ENCODE data around the gene PALD1.

Gene PALD1

DNA sequence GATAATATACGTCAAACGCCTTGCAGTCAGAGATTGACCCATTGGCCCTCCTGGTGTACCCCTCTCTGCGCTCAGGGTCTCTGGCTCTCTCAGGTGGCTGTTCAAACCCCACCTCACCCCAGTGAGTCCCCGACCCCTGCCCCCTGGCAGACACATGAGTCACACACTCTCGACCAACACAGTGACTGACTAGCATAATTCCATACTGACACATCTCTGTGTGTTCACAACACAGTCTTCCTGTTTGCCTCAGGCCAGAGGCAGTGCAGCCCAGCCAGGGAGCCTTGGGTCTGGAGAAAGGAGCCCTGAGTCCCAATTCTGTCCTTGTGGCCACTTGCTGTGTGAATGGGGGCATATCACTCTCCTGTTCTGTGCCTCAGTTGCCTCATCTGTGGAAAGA, 40.1 kb downstream of the PALD1 start:
- H3K4me3 ChIP-seq (ENCODE audit: insufficient read depth, low read length, poor library complexity, severe bottlenecking): no peak overlapping the region
- no peaks in the 10 kb centered on the region for H3K9me3 ChIP-seq (ENCODE audit: insufficient read depth, low read length)
- H3F3A ChIP-seq (ENCODE audit: insufficient read depth): peaks cover 8% of the 10 kb centered on the region; the same call in 1 of the 2 replicates
- H3K9me2 ChIP-seq (replicated peaks; ENCODE audit: insufficient read depth, low read length): no peaks in the 10 kb centered on the region
- no peak for TF ChIP-seq EZH2phosphoT487 (conservative IDR thresholded peaks at IDR 0.05; ENCODE audit: low read length)
- TF ChIP-seq, protein P1, sequence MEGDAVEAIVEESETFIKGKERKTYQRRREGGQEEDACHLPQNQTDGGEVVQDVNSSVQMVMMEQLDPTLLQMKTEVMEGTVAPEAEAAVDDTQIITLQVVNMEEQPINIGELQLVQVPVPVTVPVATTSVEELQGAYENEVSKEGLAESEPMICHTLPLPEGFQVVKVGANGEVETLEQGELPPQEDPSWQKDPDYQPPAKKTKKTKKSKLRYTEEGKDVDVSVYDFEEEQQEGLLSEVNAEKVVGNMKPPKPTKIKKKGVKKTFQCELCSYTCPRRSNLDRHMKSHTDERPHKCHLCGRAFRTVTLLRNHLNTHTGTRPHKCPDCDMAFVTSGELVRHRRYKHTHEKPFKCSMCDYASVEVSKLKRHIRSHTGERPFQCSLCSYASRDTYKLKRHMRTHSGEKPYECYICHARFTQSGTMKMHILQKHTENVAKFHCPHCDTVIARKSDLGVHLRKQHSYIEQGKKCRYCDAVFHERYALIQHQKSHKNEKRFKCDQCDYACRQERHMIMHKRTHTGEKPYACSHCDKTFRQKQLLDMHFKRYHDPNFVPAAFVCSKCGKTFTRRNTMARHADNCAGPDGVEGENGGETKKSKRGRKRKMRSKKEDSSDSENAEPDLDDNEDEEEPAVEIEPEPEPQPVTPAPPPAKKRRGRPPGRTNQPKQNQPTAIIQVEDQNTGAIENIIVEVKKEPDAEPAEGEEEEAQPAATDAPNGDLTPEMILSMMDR (IDR thresholded peaks at IDR 0.05; ENCODE audit: insufficient read depth, low read length, poor library complexity, severe bottlenecking): no peak
- H3K36me3 ChIP-seq (ENCODE audit: low read length): no peaks in the 10 kb centered on the region
- no peak overlapping the region for H3K9ac ChIP-seq (ENCODE audit: low read length)
- H3K4me2 ChIP-seq (ENCODE audit: low read depth, low read length, poor library complexity, severe bottlenecking): no peak overlapping the region
- no peak overlapping the region for H2AFZ ChIP-seq (ENCODE audit: low read depth, low read length, severe bottlenecking)
- H3K79me2 ChIP-seq (ENCODE audit: insufficient read depth, low read length): peaks cover 94% of the 10 kb centered on the region
- H3K27ac ChIP-seq (ENCODE audit: low read depth, low read length): no peak overlapping the region
- peaks cover 3% of the 10 kb centered on the region for H4K20me1 ChIP-seq (ENCODE audit: low read depth, low read length)
- H3K27me3 ChIP-seq (ENCODE audit: low read length): no peaks in the 10 kb centered on the region

DNA sequence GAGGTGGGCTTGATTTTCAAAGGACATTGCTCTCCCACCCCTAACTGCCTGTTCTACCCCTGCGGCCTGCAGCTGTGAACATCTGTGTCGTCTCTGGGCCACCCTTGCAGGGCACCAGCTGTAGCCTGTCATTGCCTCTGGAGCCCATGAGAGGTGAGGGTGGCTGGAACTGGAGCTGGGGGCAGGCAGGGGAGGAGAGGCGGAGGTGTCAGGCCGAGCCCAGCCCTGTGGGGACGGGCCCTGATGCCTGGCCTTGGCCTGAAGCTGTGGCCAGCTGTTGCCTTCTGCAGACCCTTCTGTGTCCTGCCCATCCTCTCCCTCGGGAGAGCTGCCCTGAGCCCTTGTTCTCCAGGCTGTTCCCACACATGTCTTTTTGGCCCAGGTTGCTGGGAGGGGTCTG, 44.5 kb downstream of the PALD1 start:
- Histone ChIP-seq H3K9ac (ENCODE audit: low read length) (no peak overlapping the region), H3K27me3 (ENCODE audit: low read length) (no peaks in the 10 kb centered on the region), H3K4me2 (ENCODE audit: low read depth, low read length, poor library complexity, severe bottlenecking) (no peak overlapping the region), H4K20me1 (ENCODE audit: low read depth, low read length) (peaks cover 7% of the 10 kb centered on the region), H3K9me2 (replicated peaks; ENCODE audit: insufficient read depth, low read length) (no peaks in the 10 kb centered on the region), H2AFZ (ENCODE audit: low read depth, low read length, severe bottlenecking) (no peak overlapping the region), H3K79me2 (ENCODE audit: insufficient read depth, low read length) (peaks cover 72% of the 10 kb centered on the region), H3K36me3 (ENCODE audit: low read length) (no peaks in the 10 kb centered on the region), H3F3A (ENCODE audit: insufficient read depth) (no peaks in the 10 kb centered on the region), H3K9me3 (ENCODE audit: insufficient read depth, low read length) (no peaks in the 10 kb centered on the region), H3K27ac (ENCODE audit: low read depth, low read length) (no peak overlapping the region), H3K4me3 (ENCODE audit: insufficient read depth, low read length, poor library complexity, severe bottlenecking) (no peak overlapping the region)
- TF ChIP-seq EZH2phosphoT487 (conservative IDR thresholded peaks at IDR 0.05; ENCODE audit: low read length): no peak
- TF ChIP-seq, protein P1 (IDR thresholded peaks at IDR 0.05; ENCODE audit: insufficient read depth, low read length, poor library complexity, severe bottlenecking): no peak

DNA sequence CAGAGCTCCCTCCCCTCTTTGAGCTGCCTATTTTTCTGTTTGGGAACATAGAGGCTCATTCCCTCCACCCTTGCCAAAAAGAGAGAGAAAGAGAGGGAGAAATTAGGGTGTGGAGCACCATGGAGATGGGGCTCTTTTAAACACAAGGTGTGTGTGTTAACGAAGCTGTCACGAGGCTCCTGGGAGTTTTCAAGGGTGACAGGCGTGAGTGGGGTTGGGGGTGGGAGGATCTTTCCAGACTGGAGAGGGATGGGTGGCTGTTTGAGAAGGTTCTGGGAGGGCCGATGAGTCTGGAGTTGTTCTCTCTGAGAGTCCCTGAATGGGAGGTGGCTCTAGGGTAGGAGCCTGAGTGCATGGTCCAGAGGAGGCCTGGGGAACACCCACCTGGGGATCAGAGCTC, 45.0 kb downstream of the PALD1 start:
- H4K20me1 ChIP-seq (ENCODE audit: low read depth, low read length): peaks cover 7% of the 10 kb centered on the region
- H3K4me3 ChIP-seq (ENCODE audit: insufficient read depth, low read length, poor library complexity, severe bottlenecking): no peak overlapping the region
- no peak overlapping the region for H3K27ac ChIP-seq (ENCODE audit: low read depth, low read length)
- H3K9me2 ChIP-seq (replicated peaks; ENCODE audit: insufficient read depth, low read length): no peaks in the 10 kb centered on the region
- no peak overlapping the region for H2AFZ ChIP-seq (ENCODE audit: low read depth, low read length, severe bottlenecking)
- peaks cover 72% of the 10 kb centered on the region for H3K79me2 ChIP-seq (ENCODE audit: insufficient read depth, low read length)
- H3K36me3 ChIP-seq (ENCODE audit: low read length): no peaks in the 10 kb centered on the region
- no peaks in the 10 kb centered on the region for H3K27me3 ChIP-seq (ENCODE audit: low read length)
- H3K9me3 ChIP-seq (ENCODE audit: insufficient read depth, low read length): no peaks in the 10 kb centered on the region
- no peaks in the 10 kb centered on the region for H3F3A ChIP-seq (ENCODE audit: insufficient read depth)
- no peak for TF ChIP-seq EZH2phosphoT487 (conservative IDR thresholded peaks at IDR 0.05; ENCODE audit: low read length)
- TF ChIP-seq, protein P1 (IDR thresholded peaks at IDR 0.05; ENCODE audit: insufficient read depth, low read length, poor library complexity, severe bottlenecking): no peak
- H3K4me2 ChIP-seq (ENCODE audit: low read depth, low read length, poor library complexity, severe bottlenecking): no peak overlapping the region
- no peak overlapping the region for H3K9ac ChIP-seq (ENCODE audit: low read length)

Data from SU-DHL-6 (cell line).